A673 (cell line): Measurements from ENCODE around the gene RFFL. TPM values are rescaled to one million over a fixed set of nuclear protein-coding genes. Genes with fewer than 3 reads are reported as not detected.

Experiments
- BruUV-seq: library from RNA; stranded (reverse); fragments of 400-500 nt; replicated peaks from 2 replicates; lab custom pipeline; 2021; lab: Mats Ljungman, UMichigan
- CTCF ChIA-PET: fragments of 300-600 bp; sonication (Branson Sonifier 250); formaldehyde crosslinking; loops from one replicate; lab custom pipeline; 2022; ENCODE audit warnings: antibody characterized with exemption; lab: Charles Lee
- POLR2A ChIA-PET: fragments of 300-600 bp; sonication (Branson Sonifier 250); formaldehyde crosslinking; loops from one replicate; lab custom pipeline; 2022; ENCODE audit warnings: antibody characterized with exemption; ENCODE audit not compliant: low non-redundant PET; lab: Charles Lee
- DNase-seq: peaks from one replicate; pipeline ENCODE4 v3.0.0-alpha.2; 2015; ENCODE audit warnings: low spot score
- H3K27ac ChIP-seq: fragments of 200-600 bp; sonication (generic); 2 replicates; pipeline ENCODE4 v1.5.1; 2016; ENCODE audit warnings: mixed run types, low read depth, mild to moderate bottlenecking, mixed read lengths, antibody characterized with exemption, low read length; ENCODE audit not compliant: poor library complexity, severe bottlenecking
- H3K27me3 ChIP-seq: fragments of 200-600 bp; sonication (generic); replicated peaks from 2 replicates; pipeline ENCODE4 v1.6.1; 2017; ENCODE audit warnings: mixed run types, low read depth, mild to moderate bottlenecking, mixed read lengths, antibody characterized with exemption, low read length; ENCODE audit not compliant: insufficient read depth, poor library complexity
- H3K36me3 ChIP-seq: fragments of 200-600 bp; sonication (generic); 2 replicates; pipeline ENCODE4 v1.6.1; 2016; ENCODE audit warnings: mixed run types, mild to moderate bottlenecking, mixed read lengths, antibody characterized with exemption, low read length; ENCODE audit not compliant: insufficient read depth, poor library complexity, severe bottlenecking
- H3K4me1 ChIP-seq: fragments of 200-600 bp; sonication (generic); 2 replicates; pipeline ENCODE4 v1.6.1; 2017; ENCODE audit warnings: mixed run types, mild to moderate bottlenecking, mixed read lengths, antibody characterized with exemption, low read length; ENCODE audit not compliant: insufficient read depth, poor library complexity, severe bottlenecking
- H3K4me3 ChIP-seq: fragments of 200-600 bp; sonication (generic); 2 replicates; pipeline ENCODE4 v1.5.1; 2016; ENCODE audit warnings: low read depth, mixed run types, mild to moderate bottlenecking, mixed read lengths, low read length; ENCODE audit not compliant: poor library complexity, severe bottlenecking
- H3K9me3 ChIP-seq: fragments of 200-600 bp; sonication (generic); 2 replicates; pipeline ENCODE4 v1.6.1; 2016; ENCODE audit warnings: mixed run types, low read depth, mild to moderate bottlenecking, mixed read lengths, antibody characterized with exemption, low read length; ENCODE audit not compliant: poor library complexity, severe bottlenecking
- EZH2 ChIP-seq: fragments of 200-600 bp; sonication (generic); IDR thresholded peaks from 2 replicates; pipeline ENCODE4 v1.6.1; 2017; ENCODE audit warnings: borderline replicate concordance, low read depth, mild to moderate bottlenecking, mixed read lengths, antibody characterized with exemption, low read length; ENCODE audit not compliant: poor library complexity, severe bottlenecking
- intact Hi-C: fragments of 100-400 bp; cut with micrococcal nuclease; formaldehyde crosslinking; loops from one replicate; pipeline ENCODE4 v1.10.0; 2022; ENCODE audit not compliant: unreplicated experiment
- total RNA-seq: library from RNA; stranded (reverse); gene quantifications from 2 replicates; pipeline ENCODE4 v1.2.3, GENCODE V29; 2021
- TF ChIP-seq, protein P1 (sequence below): fragments of 300-800, 200-600 bp; sonication (generic); conservative IDR thresholded peaks from 2 replicates; pipeline ENCODE4 v1.5.1; 2017; ENCODE audit warnings: low read depth, mild to moderate bottlenecking, antibody characterized with exemption, low read length, moderate library complexity, mixed read lengths

Gene RFFL
- total RNA-seq, 1 experiment from 2014 or later = 10.5 TPM

- CTCF ChIA-PET = no interaction called here
Measured at GRCh38 chr17:35017021-35017420, 46.5 kb downstream of the RFFL start.

DNA sequence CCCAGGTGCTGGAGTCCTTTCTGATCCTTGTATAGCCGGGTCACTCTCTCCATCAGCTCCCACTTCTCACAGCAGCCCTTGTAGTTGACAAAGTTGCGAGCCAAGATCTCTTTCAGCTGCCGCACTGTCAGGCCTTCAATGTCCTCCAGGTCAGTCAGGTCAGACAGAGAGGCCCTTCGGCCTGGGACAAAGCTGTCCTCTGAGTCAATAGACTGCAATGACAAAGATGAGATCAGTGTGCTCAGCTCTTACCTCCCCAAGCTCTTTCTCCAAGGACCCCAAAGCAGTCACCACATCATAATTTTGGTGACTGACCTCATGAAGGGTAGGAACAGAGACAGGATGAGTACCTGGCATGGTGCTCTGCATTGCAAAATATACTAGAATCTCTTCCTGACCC lies 47.1 kb downstream of the RFFL start:
- DNase-seq = no peak
- no TSS peak for BruUV-seq
- ChIA-PET CTCF (no interaction called here), POLR2A (no interaction called here)
- Histone ChIP-seq H3K27me3 (no peaks in the 10 kb centered on the region), H3K27ac (no peak overlapping the region), H3K4me1 (no peaks in the 10 kb centered on the region), H3K4me3 (no peak overlapping the region), H3K9me3 (no peaks in the 10 kb centered on the region), H3K36me3 (no peaks in the 10 kb centered on the region)
- no peak for TF ChIP-seq EZH2
- TF ChIP-seq, protein P1, sequence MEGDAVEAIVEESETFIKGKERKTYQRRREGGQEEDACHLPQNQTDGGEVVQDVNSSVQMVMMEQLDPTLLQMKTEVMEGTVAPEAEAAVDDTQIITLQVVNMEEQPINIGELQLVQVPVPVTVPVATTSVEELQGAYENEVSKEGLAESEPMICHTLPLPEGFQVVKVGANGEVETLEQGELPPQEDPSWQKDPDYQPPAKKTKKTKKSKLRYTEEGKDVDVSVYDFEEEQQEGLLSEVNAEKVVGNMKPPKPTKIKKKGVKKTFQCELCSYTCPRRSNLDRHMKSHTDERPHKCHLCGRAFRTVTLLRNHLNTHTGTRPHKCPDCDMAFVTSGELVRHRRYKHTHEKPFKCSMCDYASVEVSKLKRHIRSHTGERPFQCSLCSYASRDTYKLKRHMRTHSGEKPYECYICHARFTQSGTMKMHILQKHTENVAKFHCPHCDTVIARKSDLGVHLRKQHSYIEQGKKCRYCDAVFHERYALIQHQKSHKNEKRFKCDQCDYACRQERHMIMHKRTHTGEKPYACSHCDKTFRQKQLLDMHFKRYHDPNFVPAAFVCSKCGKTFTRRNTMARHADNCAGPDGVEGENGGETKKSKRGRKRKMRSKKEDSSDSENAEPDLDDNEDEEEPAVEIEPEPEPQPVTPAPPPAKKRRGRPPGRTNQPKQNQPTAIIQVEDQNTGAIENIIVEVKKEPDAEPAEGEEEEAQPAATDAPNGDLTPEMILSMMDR = no peak
- intact Hi-C loops = no loop called here

More at GRCh38 chr17:35017021-35017420, 46.5 kb downstream of the RFFL start:
- Histone ChIP-seq H3K27me3 (no peaks in the 10 kb centered on the region), H3K36me3 (no peaks in the 10 kb centered on the region), H3K27ac (no peak overlapping the region), H3K9me3 (no peaks in the 10 kb centered on the region), H3K4me3 (no peak overlapping the region), H3K4me1 (no peaks in the 10 kb centered on the region)
- intact Hi-C loops = no loop called here
- no TSS peak for BruUV-seq
- POLR2A ChIA-PET = no interaction called here
- TF ChIP-seq EZH2 = no peak
- TF ChIP-seq, protein P1 = no peak
- no peak for DNase-seq

GRCh38 chr17:35011671-35012216 lies 51.8 kb downstream of the RFFL start:
- BruUV-seq = no TSS peak
- TF ChIP-seq, protein P1 = no peak
- no peak for TF ChIP-seq EZH2
- Histone ChIP-seq H3K4me3 (no peak overlapping the region), H3K27me3 (no peaks in the 10 kb centered on the region), H3K27ac (no peak overlapping the region), H3K36me3 (no peaks in the 10 kb centered on the region), H3K4me1 (no peaks in the 10 kb centered on the region), H3K9me3 (no peaks in the 10 kb centered on the region)
- ChIA-PET POLR2A (no interaction called here), CTCF (no interaction called here)
- DNase-seq = no peak
- intact Hi-C loops = no loop called here
